Smooth muscle cell (in vitro differentiated cells): ENCODE results near the gene KCNH2. TPM values are rescaled to one million over a fixed set of nuclear protein-coding genes. Genes with fewer than 3 reads are reported as not detected.

Experiments used
- DNase-seq: peaks from one replicate; lab custom pipeline; 2025; ENCODE audit not compliant: unreplicated experiment; lab: John Stamatoyannopoulos, UW
- H2AFZ ChIP-seq: fragments of 200-600 bp; sonication (generic); 2 replicates; pipeline ENCODE4 v1.6.0; 2016; ENCODE audit warnings: antibody characterized with exemption, low read depth, mild to moderate bottlenecking
- H3F3A ChIP-seq: fragments of 200-600 bp; sonication (generic); 2 replicates; pipeline ENCODE4 v1.6.0; 2017; ENCODE audit warnings: antibody characterized with exemption, low read depth
- H3K27ac ChIP-seq: fragments of 200-600 bp; sonication (generic); 2 replicates; pipeline ENCODE4 v1.5.1; 2016; ENCODE audit warnings: low read depth, mild to moderate bottlenecking
- H3K27me3 ChIP-seq: fragments of 200-600 bp; sonication (generic); 2 replicates; pipeline ENCODE4 v1.6.1; 2016; ENCODE audit warnings: low read depth, mild to moderate bottlenecking
- H3K36me3 ChIP-seq: fragments of 200-600 bp; sonication (generic); 2 replicates; pipeline ENCODE4 v1.5.1; 2016; ENCODE audit warnings: low read depth
- H3K4me1 ChIP-seq: fragments of 200-600 bp; sonication (generic); 2 replicates; pipeline ENCODE4 v1.5.1; 2016; ENCODE audit warnings: low read depth
- H3K4me2 ChIP-seq: fragments of 200-600 bp; sonication (generic); 2 replicates; pipeline ENCODE4 v1.6.0; 2016; ENCODE audit warnings: mild to moderate bottlenecking
- H3K4me3 ChIP-seq: fragments of 200-600 bp; sonication (generic); 2 replicates; pipeline ENCODE4 v1.5.1; 2016; ENCODE audit warnings: mild to moderate bottlenecking
- H3K79me2 ChIP-seq: fragments of 200-600 bp; sonication (generic); 2 replicates; pipeline ENCODE4 v1.6.0; 2016; ENCODE audit warnings: low read depth, mild to moderate bottlenecking
- H3K9ac ChIP-seq: fragments of 200-600 bp; sonication (generic); 2 replicates; pipeline ENCODE4 v1.6.0; 2016; ENCODE audit warnings: low read depth
- H3K9me3 ChIP-seq: fragments of 200-600 bp; sonication (generic); replicated peaks from 2 replicates; pipeline ENCODE4 v1.5.1; 2016; ENCODE audit warnings: low read depth
- H4K20me1 ChIP-seq: fragments of 200-600 bp; sonication (generic); 2 replicates; pipeline ENCODE4 v1.6.0; 2016; ENCODE audit warnings: low read depth
- WGBS: methylation state at CpG from one replicate; pipeline ENCODE4 v1.1.7; 2016; ENCODE audit warnings: low lambda C conversion rate; 5-methylcytosine and 5-hydroxymethylcytosine counted together
- polyA plus RNA-seq: library from polyadenylated mRNA; unstranded; fragments of >200 nt; fragmentation: Nextera tagmentation; extraction: Ambion mirVana; gene quantifications from 2 replicates; pipeline ENCODE4 v1.2.1, GENCODE V29; 2016
- total RNA-seq: library from RNA; depleted of rRNA; stranded (reverse); fragments of >200 nt; gene quantifications from 2 replicates; pipeline ENCODE4 v1.2.3, GENCODE V29; 2014
- TF ChIP-seq, protein P1 (sequence below): fragments of 200-600 bp; sonication (generic); IDR thresholded peaks from 2 replicates; pipeline ENCODE4 v1.5.1; 2017; ENCODE audit warnings: borderline replicate concordance, mild to moderate bottlenecking, antibody characterized with exemption; ENCODE audit not compliant: insufficient read depth, poor library complexity, severe bottlenecking

The KCNH2 gene
- total and polyA plus RNA-seq, 2 experiments from 2014 or later = 12.9 to 37.7 TPM

DNA sequence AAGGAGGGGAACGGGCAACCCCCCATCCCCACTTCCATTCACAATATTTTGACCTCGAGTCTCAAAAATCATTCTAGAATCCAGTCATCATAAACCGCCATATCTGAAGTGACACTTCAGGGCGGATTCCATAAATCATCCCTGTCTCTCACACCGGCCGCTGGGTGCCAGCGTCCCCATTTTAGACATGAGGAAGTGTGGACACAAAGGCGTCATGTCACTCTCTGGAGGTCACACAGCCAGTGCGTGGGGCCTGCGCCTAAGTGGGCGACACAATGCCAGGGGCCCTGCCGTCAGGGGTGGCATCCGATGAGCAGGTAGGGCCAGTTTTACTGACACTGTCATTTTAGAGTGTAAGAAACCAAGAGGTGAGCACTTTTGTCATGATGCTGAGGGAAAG, 19.5 kb downstream of the KCNH2 start:
- TF ChIP-seq, protein P1, sequence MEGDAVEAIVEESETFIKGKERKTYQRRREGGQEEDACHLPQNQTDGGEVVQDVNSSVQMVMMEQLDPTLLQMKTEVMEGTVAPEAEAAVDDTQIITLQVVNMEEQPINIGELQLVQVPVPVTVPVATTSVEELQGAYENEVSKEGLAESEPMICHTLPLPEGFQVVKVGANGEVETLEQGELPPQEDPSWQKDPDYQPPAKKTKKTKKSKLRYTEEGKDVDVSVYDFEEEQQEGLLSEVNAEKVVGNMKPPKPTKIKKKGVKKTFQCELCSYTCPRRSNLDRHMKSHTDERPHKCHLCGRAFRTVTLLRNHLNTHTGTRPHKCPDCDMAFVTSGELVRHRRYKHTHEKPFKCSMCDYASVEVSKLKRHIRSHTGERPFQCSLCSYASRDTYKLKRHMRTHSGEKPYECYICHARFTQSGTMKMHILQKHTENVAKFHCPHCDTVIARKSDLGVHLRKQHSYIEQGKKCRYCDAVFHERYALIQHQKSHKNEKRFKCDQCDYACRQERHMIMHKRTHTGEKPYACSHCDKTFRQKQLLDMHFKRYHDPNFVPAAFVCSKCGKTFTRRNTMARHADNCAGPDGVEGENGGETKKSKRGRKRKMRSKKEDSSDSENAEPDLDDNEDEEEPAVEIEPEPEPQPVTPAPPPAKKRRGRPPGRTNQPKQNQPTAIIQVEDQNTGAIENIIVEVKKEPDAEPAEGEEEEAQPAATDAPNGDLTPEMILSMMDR = no peak
- no peak overlapping the region for H3K27ac ChIP-seq
- DNase-seq = no peak
- H3K27me3 ChIP-seq = no peaks in the 10 kb centered on the region
- no peak overlapping the region for H3K9ac ChIP-seq
- no peaks in the 10 kb centered on the region for H3K36me3 ChIP-seq
- peaks cover 3% of the 10 kb centered on the region for H3K79me2 ChIP-seq
- no peak overlapping the region for H3K4me3 ChIP-seq
- H2AFZ ChIP-seq = no peak overlapping the region
- no peak overlapping the region for H3K4me2 ChIP-seq
- H4K20me1 ChIP-seq = no peaks in the 10 kb centered on the region
- peaks cover 14% of the 10 kb centered on the region for H3K4me1 ChIP-seq
- 95% methylated on average over 12 of the region's 13 CpGs for WGBS
- no peaks in the 10 kb centered on the region for H3K9me3 ChIP-seq
- H3F3A ChIP-seq = peaks cover 5% of the 10 kb centered on the region

DNA sequence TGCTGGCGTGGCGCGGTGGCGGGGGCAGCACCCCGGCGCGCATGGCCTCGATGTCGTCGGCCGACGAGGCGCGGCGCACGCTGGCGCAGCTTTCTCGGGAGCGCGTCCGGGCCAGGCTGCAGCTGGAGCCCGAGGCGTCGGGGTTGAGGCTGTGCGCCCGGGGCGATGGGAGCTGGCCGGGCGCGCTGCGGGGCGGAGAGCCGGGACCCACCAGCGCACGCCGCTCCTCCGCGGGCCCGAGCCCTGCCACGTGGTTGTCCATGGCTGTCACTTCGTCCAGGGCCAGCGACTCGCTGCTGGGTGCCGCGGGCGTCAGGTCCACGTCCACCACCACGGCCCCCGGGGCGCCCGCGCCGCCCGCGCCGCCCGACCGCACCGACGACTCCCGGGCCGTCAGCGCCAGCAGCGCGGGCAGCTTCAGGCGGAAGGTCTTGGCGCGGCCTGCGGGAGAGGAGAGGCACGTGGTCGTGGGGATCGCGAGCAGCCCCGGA, 20.0 kb downstream of the KCNH2 start:
- TF ChIP-seq, protein P1 = no peak
- peaks cover 3% of the 10 kb centered on the region for H3K79me2 ChIP-seq
- H3F3A ChIP-seq = peaks cover 5% of the 10 kb centered on the region
- H3K27me3 ChIP-seq = no peaks in the 10 kb centered on the region
- no peaks in the 10 kb centered on the region for H3K9me3 ChIP-seq
- no peak overlapping the region for H2AFZ ChIP-seq
- no peaks in the 10 kb centered on the region for H3K36me3 ChIP-seq
- no peak overlapping the region for H3K4me2 ChIP-seq
- DNase-seq = no peak
- WGBS = 91% methylated on average over 29 of the region's 74 CpGs
- no peak overlapping the region for H3K4me3 ChIP-seq
- no peaks in the 10 kb centered on the region for H4K20me1 ChIP-seq
- no peak overlapping the region for H3K27ac ChIP-seq
- no peak overlapping the region for H3K9ac ChIP-seq
- H3K4me1 ChIP-seq = peaks cover 14% of the 10 kb centered on the region

DNA sequence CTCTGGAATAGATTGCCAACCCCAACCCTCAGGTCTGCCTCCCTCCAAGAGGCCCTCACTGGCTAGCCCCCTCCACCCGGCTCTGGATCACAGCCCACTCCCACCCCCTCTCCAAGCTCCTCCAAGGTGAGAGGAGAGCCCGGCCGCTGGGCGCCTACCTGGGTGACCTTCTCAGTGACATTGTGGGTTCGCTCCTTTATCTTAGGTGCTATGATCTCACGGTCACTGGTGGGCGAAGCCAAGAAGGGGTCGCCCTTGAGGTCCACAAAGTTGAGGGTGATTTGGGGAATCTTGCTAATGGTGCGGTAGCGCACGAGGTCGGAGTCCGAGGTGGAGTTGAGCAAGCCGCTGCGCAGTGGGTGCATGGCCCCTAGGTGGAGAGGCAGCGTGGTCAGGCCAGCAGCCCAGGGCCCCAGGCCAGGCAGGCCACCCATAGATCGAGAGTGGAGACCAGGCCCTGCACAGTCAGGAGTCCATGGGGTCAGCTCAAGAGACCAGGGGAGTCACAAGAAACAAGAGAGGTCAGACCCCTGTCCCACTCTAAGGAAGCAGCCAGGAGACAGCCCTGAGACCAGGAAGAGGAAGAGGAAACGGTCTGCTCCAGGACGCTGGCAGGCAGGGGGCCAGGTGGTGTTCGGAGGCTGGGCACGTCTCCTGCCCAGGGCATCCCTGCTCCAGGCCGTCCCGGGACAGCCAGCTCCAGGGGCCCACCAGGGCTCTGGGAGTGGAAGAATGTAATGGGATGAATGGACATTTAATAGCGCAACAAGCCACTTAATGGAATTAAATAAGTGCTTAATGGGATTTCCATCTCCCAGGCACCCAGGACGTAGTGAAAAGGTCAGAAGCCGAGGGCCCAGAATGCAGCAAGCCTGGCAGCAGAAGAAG, 20.7 kb downstream of the KCNH2 start:
- Histone ChIP-seq H3K9ac (no peak overlapping the region), H3K9me3 (no peaks in the 10 kb centered on the region), H3K79me2 (peaks cover 3% of the 10 kb centered on the region), H4K20me1 (no peaks in the 10 kb centered on the region), H3K4me1 (peaks cover 14% of the 10 kb centered on the region), H3K27me3 (no peaks in the 10 kb centered on the region), H3K27ac (no peak overlapping the region), H3K4me2 (no peak overlapping the region), H3F3A (peaks cover 5% of the 10 kb centered on the region), H3K4me3 (no peak overlapping the region), H2AFZ (no peak overlapping the region), H3K36me3 (no peaks in the 10 kb centered on the region)
- DNase-seq = no peak
- TF ChIP-seq, protein P1 = no peak
- 96% methylated on average over 26 of the region's 26 CpGs for WGBS
